Esophagus mucosa (tissue), 1 donor: ENCODE results near the gene EPS8L1. TPM values are rescaled to one million over a fixed set of nuclear protein-coding genes. Genes with fewer than 3 reads are reported as not detected.
A peak's percentile ranks its signal among the peaks of the same experiment; 100 is the strongest.

Experiments used
- ATAC-seq: fragments of 200-7000 bp; cut with Tn5 transposase; one replicate; pipeline ENCODE4 v1.9.1; 2020
- total RNA-seq: library from RNA; stranded (reverse); gene quantifications from one replicate; pipeline ENCODE4 v1.2.4, GENCODE V29; 2023
- donor health status: DM: yes; HTN: yes; CAD: no.

The EPS8L1 gene
- total RNA-seq, 1 donor from 2014 or later = 199 TPM

GRCh38 chr19:55115446-55116065, 39.9 kb downstream of the EPS8L1 start:
- no peak for ATAC-seq

- ATAC-seq = peak; percentile 36
Observed at GRCh38 chr19:55116232-55116858, 40.7 kb downstream of the EPS8L1 start.

GRCh38 chr19:55116859-55117662, 41.4 kb downstream of the EPS8L1 start, which contains the start of gene PPP1R12C:
TSS of gene PPP1R12C (minus strand) at chr19:55117637. CDS start at chr19:55117543, 94 bp downstream.
- ATAC-seq = peak; percentile 13

GRCh38 chr19:55117663-55118391, 42.2 kb downstream of the EPS8L1 start:
- ATAC-seq = peak; percentile 95

- ATAC-seq = no peak
Observed at GRCh38 chr19:55118401-55118991, 42.8 kb downstream of the EPS8L1 start.

GRCh38 chr19:55119053-55119452, 43.4 kb downstream of the EPS8L1 start:
- no peak for ATAC-seq

- no peak for ATAC-seq
Observed at GRCh38 chr19:55131421-55131820, 55.8 kb downstream of the EPS8L1 start.

- ATAC-seq = no peak
Observed at GRCh38 chr19:55132453-55133129, 56.9 kb downstream of the EPS8L1 start.

GRCh38 chr19:55133639-55134444, 58.2 kb downstream of the EPS8L1 start:
- ATAC-seq = peak; percentile 28

- ATAC-seq = no peak
Observed at GRCh38 chr19:55134736-55135135, 59.1 kb downstream of the EPS8L1 start.

GRCh38 chr19:55136399-55137102, 60.9 kb downstream of the EPS8L1 start:
- no peak for ATAC-seq

Other genes with a start within 250 kb of the EPS8L1 start
- not detected for gene KIR2DS4, start 243.2 kb upstream of the EPS8L1 start, total RNA-seq
- not detected for gene KIR3DL2, start 225.4 kb upstream of the EPS8L1 start, total RNA-seq
- 0.16 TPM for gene FCAR, start 201.6 kb upstream of the EPS8L1 start, total RNA-seq
- 0.44 TPM for gene NCR1, start 169.7 kb upstream of the EPS8L1 start, total RNA-seq
- gene NLRP7, start 128.3 kb upstream of the EPS8L1 start, total RNA-seq = not detected
- 71.6 TPM for gene NLRP2, start 109.5 kb upstream of the EPS8L1 start, total RNA-seq
- 0.40 TPM for gene GP6, start 37.6 kb upstream of the EPS8L1 start, total RNA-seq
- 33.7 TPM for gene RDH13, start 12.7 kb upstream of the EPS8L1 start, total RNA-seq
- 33.3 TPM for gene PPP1R12C, start 41.8 kb downstream of the EPS8L1 start, total RNA-seq
- gene TNNT1, start 73.3 kb downstream of the EPS8L1 start, total RNA-seq = 9.4 TPM
- not detected for gene TNNI3, start 81.9 kb downstream of the EPS8L1 start, total RNA-seq
- 1.9 TPM for gene DNAAF3, start 90.7 kb downstream of the EPS8L1 start, total RNA-seq
- gene SYT5, start 104.4 kb downstream of the EPS8L1 start, total RNA-seq = not detected
- 3.6 TPM for gene PTPRH, start 133.6 kb downstream of the EPS8L1 start, total RNA-seq
- gene TMEM86B, start 152.9 kb downstream of the EPS8L1 start, total RNA-seq = 1.8 TPM
- gene PPP6R1, start 183.1 kb downstream of the EPS8L1 start, total RNA-seq = 47.4 TPM
- gene HSPBP1, start 204.2 kb downstream of the EPS8L1 start, total RNA-seq = 31.2 TPM
- gene BRSK1, start 208.1 kb downstream of the EPS8L1 start, total RNA-seq = 0.28 TPM
- not detected for gene TMEM150B, start 249.5 kb downstream of the EPS8L1 start, total RNA-seq